ENCODE results near the gene SLCO4A1.

Gene SLCO4A1

GRCh38 chr20:62638055-62638570 is 4.2 kb upstream of the SLCO4A1 start:
- no peak for DNase-seq

DNA sequence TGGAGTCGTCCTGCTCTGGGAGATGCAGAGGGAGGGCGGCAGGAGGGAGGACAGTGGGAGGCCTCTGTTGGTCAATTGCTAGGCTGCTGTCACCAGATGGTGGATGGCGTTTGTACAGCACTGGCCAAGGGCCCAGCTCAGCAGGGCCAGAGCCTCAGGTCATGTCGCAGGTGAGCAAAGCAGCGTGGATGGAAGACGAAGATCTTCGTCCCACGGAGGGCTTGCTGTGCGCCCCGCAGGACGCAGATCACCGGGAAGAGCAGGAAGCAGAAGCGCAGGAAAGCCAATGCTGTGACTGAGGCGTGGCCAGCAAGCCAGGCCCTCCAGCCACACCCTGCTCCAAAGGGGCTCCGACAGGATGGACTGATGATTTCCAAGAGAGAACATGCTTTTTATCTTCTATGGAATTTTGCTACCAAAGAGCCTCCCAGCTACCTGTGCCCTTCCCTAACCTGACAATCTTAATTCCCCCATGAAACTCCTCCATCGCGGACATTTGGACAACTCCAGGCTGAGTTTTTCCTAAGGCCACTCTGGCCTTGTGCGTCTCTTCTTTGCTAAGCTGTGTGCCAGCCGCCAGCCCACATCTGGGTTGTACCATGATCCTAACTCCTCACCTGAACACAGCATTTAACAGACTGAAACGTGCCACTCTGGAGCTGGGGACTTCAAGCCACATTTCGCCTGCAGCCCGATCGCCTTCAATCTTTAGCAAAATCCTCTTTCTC is 3.5 kb upstream of the SLCO4A1 start:
- no peak for DNase-seq

DNA sequence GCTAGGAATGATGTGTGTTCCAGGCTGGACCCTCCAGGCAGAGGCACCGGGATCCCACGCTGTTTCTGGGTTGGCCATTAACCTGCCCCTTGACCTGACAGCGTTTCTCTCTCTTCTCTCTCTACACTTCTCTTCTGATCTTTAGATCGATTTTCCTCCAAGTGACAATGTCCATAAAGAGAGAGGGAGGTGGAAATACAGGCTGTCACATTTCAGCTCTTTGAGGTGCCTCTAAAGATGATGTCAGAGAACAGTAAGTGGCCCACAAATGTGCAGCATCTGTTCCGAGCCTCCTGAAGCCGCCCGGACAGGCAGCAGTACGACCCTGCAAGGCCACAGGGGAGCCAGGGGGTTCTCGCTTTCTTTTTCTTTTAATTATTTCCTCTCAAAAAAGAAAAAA is 2.5 kb upstream of the SLCO4A1 start:
- DNase-seq: no peak

GRCh38 chr20:62640870-62641269 is 1.4 kb upstream of the SLCO4A1 start:
- DNase-seq: no peak

GRCh38 chr20:62641321-62642050 is 817 bp upstream of the SLCO4A1 start:
- no peak for DNase-seq

GRCh38 chr20:62642666-62643520 is 590 bp downstream of the SLCO4A1 start:
- DNase-seq: no peak

- DNase-seq: no peak
Observed at GRCh38 chr20:62643521-62644043, 1.3 kb downstream of the SLCO4A1 start.

DNA sequence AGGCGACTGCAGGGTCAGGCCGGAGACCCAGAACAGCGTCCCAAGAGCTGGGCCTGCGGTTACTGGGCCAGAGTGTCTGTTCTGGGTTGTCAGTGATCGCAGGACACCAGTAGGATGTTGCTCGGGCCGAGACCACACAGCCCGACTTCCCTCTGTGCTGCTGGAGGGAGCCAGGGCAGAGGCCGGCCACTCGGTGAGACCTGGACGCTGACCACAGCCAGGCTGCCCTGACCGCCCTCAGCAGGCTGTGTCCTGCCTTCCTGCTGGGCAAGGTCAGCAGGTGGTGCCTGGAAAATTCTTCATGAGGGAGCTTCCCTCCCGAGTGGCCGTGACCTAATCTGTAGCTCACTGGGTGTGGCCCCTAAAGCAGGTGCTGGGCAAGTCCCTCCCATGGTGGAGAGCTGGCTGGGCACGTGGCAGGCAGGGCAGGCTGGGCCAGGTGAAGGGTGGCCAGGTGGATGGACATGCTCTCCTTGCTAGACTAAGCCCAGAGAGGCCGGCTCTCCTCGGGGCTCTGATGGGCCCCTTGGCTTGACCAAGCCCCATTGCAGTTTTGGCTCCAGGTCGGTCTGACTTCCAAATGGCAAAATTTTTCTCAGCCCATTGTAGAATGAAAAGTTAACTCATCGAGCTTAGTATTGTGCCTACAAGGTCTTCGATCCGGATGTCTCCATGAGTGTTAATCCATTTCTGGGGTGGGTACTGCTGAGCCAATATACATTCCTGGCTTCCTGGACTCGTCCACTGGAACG is 1.9 kb downstream of the SLCO4A1 start:
- DNase-seq: no peak

DNA sequence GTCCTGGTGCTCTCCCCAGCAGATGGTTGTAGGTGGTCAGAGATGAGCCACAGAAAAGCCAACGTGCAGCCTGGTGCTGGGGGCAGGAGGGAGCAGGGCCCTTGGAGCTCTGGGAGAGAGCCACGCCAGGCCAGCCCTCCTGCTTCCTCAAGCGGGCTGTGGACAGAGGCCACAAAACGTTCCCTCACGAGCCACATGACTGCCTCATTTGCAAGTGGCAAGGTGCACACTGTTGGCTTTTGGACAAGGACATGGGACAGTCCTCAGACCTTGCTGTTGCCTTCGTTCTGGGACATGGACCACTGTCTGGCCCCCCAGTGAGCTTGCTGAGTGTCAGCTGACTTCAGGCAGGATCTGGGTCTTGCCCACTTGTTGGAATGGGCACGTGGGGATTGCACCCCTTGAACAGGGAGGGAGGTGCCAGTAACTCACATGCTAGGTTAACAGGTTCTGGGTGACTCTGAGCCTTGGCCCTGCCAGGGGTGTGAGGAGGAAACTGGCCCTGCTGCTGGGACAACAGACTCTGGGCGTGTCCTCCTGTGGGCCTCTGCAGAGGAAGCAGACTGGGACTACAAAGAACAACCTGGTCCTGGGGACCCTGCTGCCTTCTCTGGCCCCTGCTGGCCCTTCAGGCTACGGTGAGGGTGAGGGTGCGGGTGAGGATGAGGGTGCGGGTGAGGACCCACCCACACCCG is 2.6 kb downstream of the SLCO4A1 start:
- no peak for DNase-seq

GRCh38 chr20:62645613-62646012 is 3.3 kb downstream of the SLCO4A1 start:
- no peak for DNase-seq

- no peak for DNase-seq
Observed at GRCh38 chr20:62646851-62647520, 4.7 kb downstream of the SLCO4A1 start.

GRCh38 chr20:62647521-62648317 is 5.4 kb downstream of the SLCO4A1 start:
- DNase-seq: no peak

DNA sequence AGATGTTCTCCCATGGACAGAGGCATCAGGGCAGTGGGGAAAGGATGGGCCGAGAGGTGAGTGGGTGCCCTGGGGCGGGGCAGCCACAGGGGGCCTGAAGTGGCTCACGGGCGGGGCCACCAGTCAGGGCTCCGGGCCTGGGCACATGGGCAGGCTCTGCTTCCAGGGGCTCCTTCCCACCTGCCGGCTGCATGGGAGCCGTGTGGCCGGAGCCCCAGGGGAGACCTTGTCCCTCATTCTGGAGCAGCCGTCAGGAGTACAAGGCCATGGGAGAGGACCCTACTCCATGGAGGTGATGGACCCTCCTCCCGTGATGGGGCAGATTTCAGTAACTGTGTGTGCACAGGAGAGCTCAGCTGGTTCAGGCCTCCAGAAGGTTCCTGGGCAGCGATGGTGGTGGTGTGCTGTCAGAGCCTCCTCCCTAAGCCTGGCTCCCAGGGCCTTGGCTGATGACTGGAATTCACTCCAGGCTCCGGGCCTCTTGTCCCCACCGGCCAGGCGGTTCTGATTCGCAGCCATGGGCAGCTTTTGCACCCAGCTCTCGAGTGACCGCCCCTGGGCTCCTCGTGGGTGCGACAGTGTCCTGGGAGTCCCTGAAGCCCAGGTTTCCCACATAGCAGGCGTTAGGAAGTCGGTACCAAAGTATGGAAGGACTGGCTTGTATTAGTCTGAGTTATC is 6.2 kb downstream of the SLCO4A1 start:
- DNase-seq: no peak

GRCh38 chr20:62649140-62649539 is 6.8 kb downstream of the SLCO4A1 start:
- DNase-seq: no peak

- DNase-seq: no peak
Observed at GRCh38 chr20:62650551-62651284, 8.4 kb downstream of the SLCO4A1 start.

DNA sequence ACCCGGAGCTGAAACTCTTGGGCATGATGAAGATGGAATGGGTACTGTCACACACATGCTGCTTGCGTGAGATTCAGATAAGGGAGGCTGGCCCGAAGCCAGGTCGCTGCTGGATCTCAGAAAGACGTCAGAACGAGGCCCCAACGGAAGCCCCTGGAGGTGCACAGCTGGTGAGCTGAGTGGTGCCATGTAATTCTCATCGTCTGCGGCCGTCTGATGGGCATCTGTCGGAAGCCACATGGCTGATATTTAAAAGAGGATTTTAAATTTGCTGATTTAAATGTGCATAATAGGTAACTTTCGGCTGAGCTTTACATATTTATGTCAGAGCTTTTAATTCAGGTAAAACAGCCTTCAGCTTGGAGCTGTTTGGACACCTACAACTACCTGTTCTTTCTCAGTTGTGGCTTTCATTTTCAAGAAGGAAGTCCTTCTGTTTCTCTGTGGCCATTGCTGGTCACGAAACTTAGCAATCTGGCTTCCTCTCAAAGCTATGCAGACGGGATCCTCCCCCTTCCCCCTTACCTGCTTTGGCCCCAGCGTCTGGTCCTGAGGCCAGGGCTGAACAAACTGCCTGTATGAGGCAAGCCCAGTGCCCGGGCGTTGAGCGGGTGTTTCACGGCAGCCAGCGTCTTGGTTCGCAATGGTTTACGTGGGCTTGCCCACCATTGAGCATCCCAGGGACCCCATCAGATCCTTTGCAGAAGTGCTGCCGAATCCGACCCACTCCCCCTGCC is 9.2 kb downstream of the SLCO4A1 start:
- no peak for DNase-seq

DNA sequence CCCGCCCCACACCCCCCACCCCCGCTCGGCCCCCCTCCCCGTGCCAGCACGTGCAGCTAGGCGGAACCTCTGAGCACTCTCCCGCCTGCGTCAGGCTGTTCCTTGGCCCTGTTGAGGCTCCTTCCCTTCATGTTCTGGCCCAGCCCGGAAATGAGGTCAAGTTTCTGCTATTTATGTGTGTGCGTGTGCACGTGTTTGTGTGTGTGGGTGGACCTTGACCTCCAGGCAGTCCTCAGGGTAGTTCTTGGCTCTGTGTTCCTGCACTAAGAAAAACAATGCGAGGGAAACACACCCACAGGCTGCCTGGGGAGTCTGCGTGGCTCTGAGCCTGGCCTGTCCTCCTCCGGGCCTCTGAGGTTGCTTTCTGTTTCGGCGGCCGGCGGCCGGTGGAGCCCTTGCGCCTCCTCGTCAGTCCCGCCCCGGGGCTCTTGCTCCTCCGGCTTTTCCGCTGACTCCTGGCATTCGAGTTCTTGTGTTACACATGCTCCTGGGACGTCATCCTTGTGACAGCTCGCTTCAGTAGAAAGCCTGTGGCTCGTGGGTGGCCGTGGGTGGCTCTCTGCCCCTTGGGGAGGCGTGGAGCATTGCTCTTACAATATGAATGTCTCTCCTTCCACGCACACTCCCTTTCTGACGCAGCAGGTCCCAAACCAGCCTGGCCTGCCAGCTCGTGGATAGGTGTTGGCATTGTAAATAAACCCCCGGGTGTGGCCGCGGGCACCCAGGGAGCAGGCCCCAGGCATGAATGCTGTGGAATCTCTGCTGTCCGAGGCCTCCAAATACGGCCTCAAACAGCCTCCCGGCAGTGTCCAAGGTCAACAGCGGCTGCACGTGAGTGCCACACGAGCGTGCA is 10.0 kb downstream of the SLCO4A1 start:
- DNase-seq: no peak
